ENCODE measurements around the gene CDKAL1. TPM values are rescaled to one million over a fixed set of nuclear protein-coding genes. Genes with fewer than 3 reads are reported as not detected.

The CDKAL1 gene
- total and polyA plus RNA-seq, 2 of the 13 experiments (the other 11 are each of a cell fraction or from before 2014, with no cell fraction given): 9.5 to 27.7 TPM

- intact Hi-C loops (cut with micrococcal nuclease; ENCODE audit: unreplicated experiment) (no loop called here), in situ Hi-C loops (cut with HindIII; ENCODE audit: extremely low pct_ligation_motif_present, low pct_unique_long_range_greater_than_20kb) (no loop called here)
- Histone ChIP-seq H3K79me2 (ENCODE audit: insufficient read depth, low read length) (no peaks in the 10 kb centered on the region), H3K4me2 (ENCODE audit: low read depth, low read length) (no peak overlapping the region), H3K9ac (ENCODE audit: insufficient read depth, low read depth, low read length) (no peak overlapping the region), H3K4me1 (ENCODE audit: insufficient read depth, low read length) (0 out of 2 replicates have a peak, but pooled peaks cover 6% of the 10 kb centered on the region), H3K27ac (ENCODE audit: extremely low read length, insufficient read depth, low read length) (no peak overlapping the region), H3K4me3 (replicated peaks in 1 of 3; ENCODE audit: insufficient read depth in 1 of 3, low read depth in 2 of 3, low read length in 3 of 3) (no peak overlapping the region), H4K20me1 (ENCODE audit: insufficient read depth, low read length) (no peaks in the 10 kb centered on the region), H3K27me3 (ENCODE audit: control insufficient read depth in 1 of 2, insufficient read depth in 2 of 2, low read length in 2 of 2) (no peaks in the 10 kb centered on the region), H3K9me3 (ENCODE audit: low read length) (no peaks in the 10 kb centered on the region), H3K36me3 (replicated peaks in 1 of 2; ENCODE audit: control insufficient read depth in 1 of 2, insufficient read depth in 2 of 2, low read length in 2 of 2) (no peaks in the 10 kb centered on the region), H2AFZ (ENCODE audit: low read length) (no peak overlapping the region)
- DNase-seq (ENCODE audit: low spot score): no peak
- no peak for FAIRE-seq
- no peak for TF ChIP-seq ZC3H4 (CRISPR knock-in tag; IDR thresholded peaks at IDR 0.05; ENCODE audit: borderline replicate concordance)
- no peak for TF ChIP-seq ZNF691 (CRISPR knock-in tag; IDR thresholded peaks at IDR 0.05; ENCODE audit: borderline replicate concordance, low read depth)
- TF ChIP-seq ATM (IDR thresholded peaks at IDR 0.05; ENCODE audit: borderline replicate concordance): no peak
- TF ChIP-seq MEIS1 (CRISPR knock-in tag; IDR thresholded peaks at IDR 0.05; ENCODE audit: borderline replicate concordance): no peak
- TF ChIP-seq, protein P1, sequence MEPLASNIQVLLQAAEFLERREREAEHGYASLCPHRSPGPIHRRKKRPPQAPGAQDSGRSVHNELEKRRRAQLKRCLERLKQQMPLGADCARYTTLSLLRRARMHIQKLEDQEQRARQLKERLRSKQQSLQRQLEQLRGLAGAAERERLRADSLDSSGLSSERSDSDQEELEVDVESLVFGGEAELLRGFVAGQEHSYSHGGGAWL (CRISPR knock-in tag; IDR thresholded peaks at IDR 0.05): no peak
- no peak for TF ChIP-seq NCOA1 (CRISPR knock-in tag; IDR thresholded peaks at IDR 0.05)
- no peak for TF ChIP-seq FLYWCH1 (CRISPR knock-in tag; IDR thresholded peaks at IDR 0.05)
- no peak for TF ChIP-seq ZBTB37 (CRISPR knock-in tag; IDR thresholded peaks at IDR 0.05)
- TF ChIP-seq POGZ (CRISPR knock-in tag; IDR thresholded peaks at IDR 0.05): no peak
- no peak for TF ChIP-seq KDM2A (CRISPR knock-in tag; IDR thresholded peaks at IDR 0.05; ENCODE audit: borderline replicate concordance, low read depth)
- TF ChIP-seq JDP2 (CRISPR knock-in tag; IDR thresholded peaks at IDR 0.05; ENCODE audit: borderline replicate concordance): no peak
- 89% methylated on average over 6 of the region's 6 CpGs for WGBS (ENCODE audit: low lambda C conversion rate)
- CTCF ChIA-PET (ENCODE audit: low intra/inter-chr PET ratio, low total read pairs): no interaction called here
- BruUV-seq (replicated peaks): no TSS peak
- no peak for ATAC-seq
- POLR2A ChIA-PET: no interaction called here
Observed at GRCh38 chr6:21133901-21134300, 599.6 kb downstream of the CDKAL1 start.
